ENCODE data around the gene OR2A14.
"Not testable (repeated sequence)": the region's sequence is repeated elsewhere in the genome, so short reads cannot be mapped to it uniquely, and the experiment has no call there.

OR2A14 gene, protein sequence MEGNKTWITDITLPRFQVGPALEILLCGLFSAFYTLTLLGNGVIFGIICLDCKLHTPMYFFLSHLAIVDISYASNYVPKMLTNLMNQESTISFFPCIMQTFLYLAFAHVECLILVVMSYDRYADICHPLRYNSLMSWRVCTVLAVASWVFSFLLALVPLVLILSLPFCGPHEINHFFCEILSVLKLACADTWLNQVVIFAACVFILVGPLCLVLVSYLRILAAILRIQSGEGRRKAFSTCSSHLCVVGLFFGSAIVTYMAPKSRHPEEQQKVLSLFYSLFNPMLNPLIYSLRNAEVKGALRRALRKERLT

DNA sequence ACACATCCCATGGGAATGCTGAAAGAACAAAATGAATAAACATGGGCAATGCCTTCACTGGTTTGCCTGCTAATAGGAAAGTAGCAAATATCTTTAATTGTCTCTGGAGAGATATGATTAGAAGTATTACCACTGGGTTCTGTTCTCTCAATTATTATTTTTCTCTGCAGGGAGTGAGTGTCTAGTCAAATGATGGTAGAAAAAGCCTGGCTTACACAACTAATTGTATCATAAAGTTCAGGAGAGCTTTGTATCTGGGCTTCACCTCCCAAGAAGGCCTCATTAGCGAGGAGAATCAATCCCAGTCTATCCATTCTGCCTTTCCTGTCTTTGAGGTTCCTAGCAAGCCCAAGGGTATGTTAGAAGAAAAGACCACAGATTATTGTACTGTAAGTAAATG is at the start of gene OR2A14:
Gene OR2A14 (plus strand): TSS at position 301 of the 400 bp plus-strand sequence. CDS start 5,937 bp downstream, outside the sequence.
- DNase-seq (ENCODE audit: low read depth, low spot score), result no peak

DNA sequence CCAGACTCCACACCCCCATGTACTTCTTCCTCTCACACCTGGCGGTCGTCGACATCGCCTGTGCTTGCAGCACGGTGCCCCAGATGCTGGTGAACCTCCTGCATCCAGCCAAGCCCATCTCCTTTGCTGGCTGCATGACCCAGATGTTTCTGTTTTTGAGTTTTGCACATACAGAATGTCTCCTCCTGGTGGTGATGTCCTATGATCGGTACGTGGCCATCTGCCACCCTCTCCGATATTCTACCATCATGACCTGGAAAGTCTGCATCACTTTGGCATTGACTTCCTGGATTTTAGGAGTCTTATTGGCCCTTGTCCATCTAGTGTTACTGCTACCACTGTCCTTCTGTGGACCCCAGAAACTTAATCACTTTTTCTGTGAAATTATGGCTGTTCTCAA is 48.6 kb upstream of the OR2A14 start:
- no peak for DNase-seq (ENCODE audit: low read depth, low spot score)

DNA sequence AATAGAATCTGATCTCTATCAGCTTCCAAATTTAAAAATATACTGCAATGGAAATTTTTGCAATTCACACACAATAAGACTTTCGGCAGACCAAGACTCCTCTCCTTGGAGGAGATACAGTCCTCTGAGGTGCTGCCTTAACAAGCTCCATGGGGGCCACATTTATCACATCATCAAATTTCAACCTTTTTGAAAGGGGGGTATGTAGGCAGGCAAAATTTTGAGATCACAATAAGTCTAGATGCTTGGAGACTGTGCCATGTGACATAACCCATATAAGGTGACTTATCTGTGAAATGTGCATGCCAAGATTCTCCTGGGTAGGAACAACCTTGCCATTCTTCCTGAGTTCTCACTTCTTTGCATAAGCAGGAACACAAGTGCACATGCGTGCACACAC is 37.0 kb upstream of the OR2A14 start, which contains the start of gene OR2A12:
Gene OR2A12 (plus strand): TSS at position 301 of the 400 bp plus-strand sequence. CDS start 8,830 bp downstream, outside the sequence.
- no peak for DNase-seq (ENCODE audit: low read depth, low spot score)

DNA sequence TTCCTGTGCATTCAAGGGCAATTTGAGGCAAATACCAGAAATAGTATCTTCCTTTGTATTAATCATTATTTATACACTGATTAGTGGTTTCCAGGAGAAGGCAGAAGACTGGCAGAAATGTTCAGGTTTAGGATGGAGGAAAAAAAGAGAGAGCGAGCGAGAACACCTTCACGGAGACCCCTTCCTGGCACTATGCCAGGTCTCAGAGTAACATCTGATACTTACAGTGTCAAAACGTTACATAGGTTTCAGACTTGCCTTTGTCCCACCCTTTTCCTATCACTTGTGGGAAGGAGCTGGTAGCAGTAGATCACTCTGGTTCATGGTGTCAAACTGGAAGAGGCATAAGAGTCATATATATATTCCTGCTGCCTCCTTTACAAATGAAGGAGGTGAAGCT is 36.2 kb upstream of the OR2A14 start:
- no peak for DNase-seq (ENCODE audit: low read depth, low spot score)

DNA sequence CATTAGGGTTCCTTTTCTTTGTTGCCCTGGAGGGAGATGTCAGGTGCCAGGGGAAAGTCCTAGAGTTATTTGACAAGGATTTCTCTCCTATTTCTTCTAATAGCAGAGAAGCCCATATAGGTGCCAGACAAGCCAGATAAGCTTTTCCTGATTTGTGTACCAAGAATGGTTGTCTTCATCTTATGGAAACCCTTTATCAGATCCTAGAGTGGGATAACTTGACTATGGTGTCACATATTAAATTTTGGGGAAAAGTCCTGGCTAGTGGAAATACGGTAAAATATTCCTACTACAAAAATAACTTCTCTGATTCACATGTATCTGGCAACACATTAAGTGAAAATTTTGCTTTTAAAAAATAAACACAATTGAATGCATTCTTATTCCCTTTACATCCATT is 35.7 kb upstream of the OR2A14 start:
- no peak for DNase-seq (ENCODE audit: low read depth, low spot score)

DNA sequence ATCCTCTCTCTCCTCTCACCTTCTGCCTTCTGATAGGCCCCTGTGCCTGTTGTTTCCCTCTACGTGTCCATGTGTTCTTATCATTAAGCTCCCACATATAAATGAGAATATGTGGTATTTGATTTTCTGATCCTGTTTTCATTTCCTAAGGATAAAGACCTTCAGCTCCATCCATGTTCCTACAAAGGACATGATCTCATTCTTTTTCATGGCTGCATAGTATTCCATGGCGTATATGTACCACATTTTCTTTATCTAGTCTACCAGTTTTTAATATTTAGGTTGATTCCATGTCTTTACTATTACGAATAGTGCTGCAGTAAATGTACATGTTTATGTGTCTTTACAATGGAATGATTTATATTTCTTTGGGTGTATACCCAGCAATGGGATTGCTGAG is 32.3 kb upstream of the OR2A14 start:
- no peak for DNase-seq (ENCODE audit: low read depth, low spot score)

DNA sequence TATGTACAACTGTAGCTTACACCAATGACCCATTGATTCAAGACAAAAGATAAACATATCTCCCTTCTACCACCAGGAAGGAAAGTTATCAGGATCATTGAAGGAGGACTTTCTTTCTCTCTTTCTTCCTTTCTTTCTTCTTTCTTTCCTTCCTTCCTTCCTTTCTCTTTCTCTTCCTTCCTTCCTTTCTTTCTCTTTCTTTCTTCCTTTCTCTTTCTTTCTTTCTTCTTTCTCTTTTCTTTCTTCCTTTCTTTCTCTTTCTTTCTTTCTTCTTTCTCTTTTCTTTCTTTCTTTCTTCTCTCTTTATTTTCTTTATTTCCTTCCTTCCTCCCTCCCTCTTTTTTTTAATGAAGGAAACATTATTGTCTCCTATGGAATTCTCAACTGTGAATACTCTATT is 24.2 kb upstream of the OR2A14 start:
- DNase-seq (ENCODE audit: low read depth, low spot score), result no peak

DNA sequence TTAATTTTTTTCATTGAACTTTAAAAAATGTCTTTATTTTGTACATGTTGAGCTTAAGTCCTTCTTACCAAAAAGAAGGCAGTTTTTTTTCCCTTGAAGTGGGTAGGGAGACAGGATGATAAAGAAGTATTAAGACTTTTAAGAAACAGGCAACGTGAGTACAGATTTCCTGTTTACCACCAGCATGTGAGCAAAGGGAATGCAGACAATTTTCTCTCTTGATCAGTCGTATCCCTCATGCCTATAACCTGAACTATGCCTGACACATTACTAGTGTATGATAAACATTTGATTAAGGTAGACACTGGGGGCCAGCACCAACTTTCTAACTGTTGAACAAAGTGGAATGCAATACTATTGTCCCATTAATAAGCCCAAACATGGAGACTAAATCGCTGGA is 22.4 kb upstream of the OR2A14 start:
- no peak for DNase-seq (ENCODE audit: low read depth, low spot score)

DNA sequence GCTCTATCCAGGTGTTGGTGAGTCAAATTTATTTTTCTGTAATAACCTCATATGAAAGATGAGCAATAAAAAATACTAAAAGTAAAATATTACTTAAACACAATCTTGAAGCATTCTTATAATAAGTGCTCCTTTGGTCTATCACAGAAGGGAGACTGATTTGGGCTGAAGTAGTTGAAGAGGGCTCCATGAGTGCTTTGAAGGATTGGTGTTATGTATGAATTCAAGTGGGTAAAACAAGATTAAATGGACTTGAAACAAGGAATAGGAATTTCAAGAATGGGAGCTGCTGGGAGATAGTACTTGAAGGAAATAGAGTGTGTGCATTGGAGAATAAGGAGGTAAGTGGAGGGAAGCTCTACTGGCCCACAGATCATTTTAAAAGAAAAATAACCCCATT is 20.9 kb upstream of the OR2A14 start:
- DNase-seq (ENCODE audit: low read depth, low spot score), result no peak

DNA sequence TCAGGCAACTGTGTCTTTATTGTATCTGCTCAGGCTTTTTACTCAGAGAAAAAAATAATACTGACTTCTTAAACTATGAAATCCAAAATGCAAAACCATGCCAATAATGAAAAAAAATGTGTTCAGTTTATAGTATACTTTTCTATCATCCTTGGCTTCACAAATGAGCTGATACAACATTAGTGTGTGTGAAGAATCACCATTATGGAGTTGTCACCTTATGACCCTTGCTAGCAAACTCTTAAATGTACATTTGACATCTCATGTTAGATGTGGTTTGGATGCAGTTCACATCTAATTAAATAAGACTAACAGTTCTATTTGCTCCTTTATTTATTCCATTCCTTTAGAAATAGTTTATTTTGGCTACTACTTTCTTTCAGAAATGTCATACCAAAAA is 17.8 kb upstream of the OR2A14 start:
- DNase-seq (ENCODE audit: low read depth, low spot score), result no peak

DNA sequence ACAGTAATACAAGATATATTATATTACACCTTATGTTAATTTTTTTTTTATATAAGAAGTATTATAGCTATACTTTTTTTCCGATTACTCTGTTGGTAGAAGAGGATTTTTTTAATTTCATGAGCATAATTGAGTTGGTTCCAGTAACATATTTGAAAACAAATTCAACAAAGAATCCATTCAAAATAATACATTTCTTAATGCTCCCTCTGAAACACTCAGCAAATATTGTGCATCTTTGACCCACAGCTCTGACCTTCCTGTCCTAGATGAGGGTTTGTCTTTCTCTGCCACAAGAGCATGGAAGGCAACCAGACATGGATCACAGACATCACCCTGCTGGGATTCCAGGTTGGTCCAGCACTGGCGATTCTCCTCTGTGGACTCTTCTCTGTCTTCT is 13.7 kb upstream of the OR2A14 start, which contains the start of gene OR2A2:
Gene OR2A2 (plus strand): TSS at position 301 of the 400 bp plus-strand sequence. CDS start 0 bp downstream, at position 301.
- DNase-seq (ENCODE audit: low read depth, low spot score), result no peak

DNA sequence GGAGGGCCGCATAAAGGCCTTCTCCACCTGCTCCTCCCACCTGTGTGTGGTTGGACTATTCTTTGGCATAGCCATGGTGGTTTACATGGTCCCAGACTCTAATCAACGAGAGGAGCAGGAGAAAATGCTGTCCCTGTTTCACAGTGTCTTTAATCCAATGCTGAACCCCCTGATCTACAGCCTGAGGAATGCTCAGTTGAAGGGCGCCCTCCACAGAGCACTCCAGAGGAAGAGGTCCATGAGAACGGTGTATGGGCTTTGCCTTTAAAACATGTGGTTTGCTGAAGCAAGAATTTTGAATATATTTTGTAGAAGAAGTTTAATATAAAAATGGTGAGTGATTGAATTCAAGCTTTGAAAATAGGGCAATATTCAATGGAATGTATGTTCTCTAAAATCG is 12.7 kb upstream of the OR2A14 start:
- no peak for DNase-seq (ENCODE audit: low read depth, low spot score)

DNA sequence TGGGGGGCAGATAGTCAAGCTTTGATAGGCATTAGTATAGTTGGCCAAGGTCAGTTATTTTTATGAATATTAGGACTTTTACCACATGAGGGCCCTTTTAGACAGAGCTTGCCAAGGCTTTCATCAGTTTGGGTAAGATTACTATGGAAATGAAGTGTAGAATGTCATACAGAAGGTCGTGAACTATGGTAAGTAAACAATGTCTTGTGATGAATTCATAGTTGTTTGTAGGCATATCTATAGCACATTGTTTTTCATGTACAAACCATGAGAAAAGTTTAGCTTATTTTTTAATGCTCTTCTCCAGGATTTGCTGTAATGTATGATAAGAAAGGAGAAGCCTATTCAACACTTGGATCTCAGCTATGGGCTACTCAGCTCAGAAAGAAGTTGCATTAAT is 9.3 kb upstream of the OR2A14 start:
- no peak for DNase-seq (ENCODE audit: low read depth, low spot score)

DNA sequence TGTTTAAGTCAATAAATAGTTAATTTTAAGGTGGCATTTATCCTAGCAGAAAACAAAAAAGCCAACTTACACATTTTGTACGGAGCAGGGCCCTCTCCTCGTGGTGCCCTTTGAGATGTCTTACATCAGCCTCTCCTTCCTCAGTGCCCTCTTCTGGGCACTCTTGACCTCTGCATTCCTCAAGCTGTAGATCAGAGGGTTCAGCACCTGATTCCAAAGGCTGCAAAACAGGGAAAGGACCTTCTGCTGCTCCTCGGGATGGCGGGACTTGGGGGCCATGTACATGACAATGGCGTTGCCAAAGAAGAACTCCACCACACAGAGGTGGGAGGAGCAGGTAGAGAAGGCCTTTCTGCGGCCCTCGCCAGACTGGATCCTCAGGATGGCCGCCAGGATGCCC is 4.6 kb upstream of the OR2A14 start:
- DNase-seq (ENCODE audit: low read depth, low spot score), result no peak

DNA sequence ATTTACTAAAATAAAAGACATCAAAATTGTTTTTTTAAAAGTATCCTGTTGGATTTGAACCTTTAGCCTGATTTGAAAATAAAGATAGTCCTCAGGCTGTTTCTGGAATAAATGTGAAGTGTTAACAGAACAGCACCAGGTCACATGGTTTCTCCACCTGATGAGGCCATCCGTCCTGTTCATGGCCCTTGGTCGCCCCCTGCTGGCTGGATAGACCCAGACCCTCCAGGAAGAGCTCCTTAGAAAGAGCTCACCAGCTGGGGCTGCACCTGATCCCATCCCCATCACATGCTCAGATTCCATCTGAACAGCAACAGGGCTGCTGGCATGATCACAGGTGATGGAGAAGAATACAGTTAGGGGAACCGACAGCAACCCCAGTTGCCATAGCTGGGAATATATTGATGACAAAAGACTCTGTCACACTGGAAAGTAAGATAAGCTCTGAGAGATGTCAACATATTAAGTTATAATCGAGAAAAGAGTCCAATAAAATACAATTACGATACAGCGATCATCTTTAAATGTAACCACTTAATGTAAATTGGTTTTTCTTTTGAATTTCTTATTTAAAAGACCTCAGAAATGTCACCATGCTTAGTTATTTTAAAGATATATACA is 4.8 kb downstream of the OR2A14 start:
- DNase-seq (ENCODE audit: low read depth, low spot score), result peak; percentile 87

DNA sequence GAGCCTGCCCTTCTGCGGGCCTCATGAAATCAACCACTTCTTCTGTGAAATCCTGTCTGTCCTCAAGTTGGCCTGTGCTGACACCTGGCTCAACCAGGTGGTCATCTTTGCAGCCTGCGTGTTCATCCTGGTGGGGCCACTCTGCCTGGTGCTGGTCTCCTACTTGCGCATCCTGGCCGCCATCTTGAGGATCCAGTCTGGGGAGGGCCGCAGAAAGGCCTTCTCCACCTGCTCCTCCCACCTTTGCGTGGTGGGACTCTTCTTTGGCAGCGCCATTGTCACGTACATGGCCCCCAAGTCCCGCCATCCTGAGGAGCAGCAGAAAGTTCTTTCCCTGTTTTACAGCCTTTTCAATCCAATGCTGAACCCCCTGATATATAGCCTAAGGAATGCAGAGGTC is 6.6 kb downstream of the OR2A14 start:
- DNase-seq (ENCODE audit: low read depth, low spot score), result not testable (repeated sequence)

DNA sequence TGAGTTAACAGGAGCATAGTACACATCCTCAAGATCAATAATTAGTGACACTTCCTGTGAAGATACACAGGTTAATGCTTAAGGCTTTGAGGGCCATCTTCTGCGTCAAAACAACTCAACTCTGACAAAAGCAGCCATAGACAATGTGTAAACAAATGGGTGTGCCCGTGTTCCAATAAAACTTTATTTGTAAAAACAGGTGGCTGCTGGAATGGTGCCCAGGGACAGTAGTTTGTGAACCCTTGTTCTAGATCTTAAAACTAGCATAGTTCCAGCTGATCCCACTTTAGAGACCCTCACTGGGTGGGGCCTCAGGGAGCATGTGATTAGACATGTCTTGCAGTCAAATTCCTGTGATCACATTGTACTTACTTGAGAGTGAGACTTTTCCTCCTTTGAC is 7.8 kb downstream of the OR2A14 start:
- no peak for DNase-seq (ENCODE audit: low read depth, low spot score)

DNA sequence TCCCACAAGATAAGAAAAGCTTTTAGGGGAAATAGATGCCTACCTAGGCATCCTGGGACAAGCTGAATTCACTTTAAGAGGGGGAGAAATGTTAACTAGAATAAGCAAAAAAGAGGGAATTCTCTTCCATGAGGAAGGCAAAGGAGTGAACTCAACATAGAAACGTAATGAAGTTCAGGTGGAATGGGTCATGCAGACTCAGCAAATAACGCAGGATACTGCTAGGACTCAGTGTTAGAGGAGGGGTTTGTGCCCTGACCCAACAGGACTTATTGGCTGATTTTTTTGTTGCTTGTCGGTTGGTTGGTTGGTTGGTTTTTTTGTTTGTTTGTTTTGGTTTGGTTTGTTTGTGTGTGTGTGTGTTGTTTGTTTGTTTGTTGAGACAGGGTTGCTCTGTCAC is 9.3 kb downstream of the OR2A14 start:
- DNase-seq (ENCODE audit: low read depth, low spot score), result no peak

DNA sequence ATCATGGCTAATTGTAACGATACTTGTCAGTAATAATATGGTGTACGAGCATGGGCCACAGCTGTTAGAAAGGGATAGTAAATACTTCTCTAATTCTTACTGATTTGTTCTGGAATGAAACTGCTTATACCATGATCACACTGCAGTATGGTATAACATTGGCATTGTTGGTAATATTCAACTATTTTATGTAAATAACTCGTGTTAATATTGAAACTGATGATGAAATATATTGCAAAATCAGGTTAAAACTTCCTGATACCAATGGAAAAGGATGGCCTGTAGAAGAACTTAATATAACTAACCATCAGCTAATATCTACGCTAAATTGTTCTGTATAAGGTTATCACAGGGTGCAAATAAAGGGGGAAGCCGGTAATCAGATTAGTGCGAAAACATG is 10.3 kb downstream of the OR2A14 start:
- no peak for DNase-seq (ENCODE audit: low read depth, low spot score)

DNA sequence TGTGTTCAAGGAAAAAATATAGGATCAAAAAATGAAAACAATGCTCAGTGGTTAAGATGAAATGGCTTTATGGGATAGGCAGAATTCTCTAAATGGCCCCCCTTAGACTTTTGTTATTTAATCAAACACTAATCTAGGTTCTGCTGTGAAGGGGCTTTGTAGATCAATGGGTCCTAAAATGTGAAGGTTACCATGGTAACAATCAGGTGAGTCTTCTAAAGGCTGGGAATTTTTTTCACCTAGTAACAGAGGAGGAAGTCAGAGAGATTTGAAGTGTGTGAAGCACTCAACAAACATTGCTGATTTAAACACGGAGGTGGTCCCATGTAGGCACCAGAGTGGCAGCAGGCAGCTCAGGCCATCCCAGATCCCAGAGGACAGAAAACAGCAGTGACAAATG is 11.1 kb downstream of the OR2A14 start:
- DNase-seq (ENCODE audit: low read depth, low spot score), result no peak

DNA sequence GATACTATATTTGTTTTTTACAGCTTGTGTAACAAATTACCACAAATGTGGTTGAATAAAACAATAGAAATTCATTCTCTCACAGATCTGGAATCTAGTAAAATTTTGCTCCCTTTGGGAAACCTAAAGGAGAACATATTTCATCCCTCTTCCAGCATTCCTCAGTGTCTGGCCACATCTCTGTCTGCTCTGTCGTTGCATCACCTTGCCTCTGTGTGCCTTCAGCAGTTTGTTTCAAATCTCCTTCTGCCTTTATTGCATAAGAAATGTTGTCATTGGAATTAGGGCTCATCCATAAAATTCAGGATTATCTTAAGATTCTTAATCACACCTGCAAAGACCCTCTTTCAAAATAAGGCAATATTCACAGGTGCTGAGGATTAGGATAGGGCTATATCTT is 14.5 kb downstream of the OR2A14 start:
- DNase-seq (ENCODE audit: low read depth, low spot score), result no peak

DNA sequence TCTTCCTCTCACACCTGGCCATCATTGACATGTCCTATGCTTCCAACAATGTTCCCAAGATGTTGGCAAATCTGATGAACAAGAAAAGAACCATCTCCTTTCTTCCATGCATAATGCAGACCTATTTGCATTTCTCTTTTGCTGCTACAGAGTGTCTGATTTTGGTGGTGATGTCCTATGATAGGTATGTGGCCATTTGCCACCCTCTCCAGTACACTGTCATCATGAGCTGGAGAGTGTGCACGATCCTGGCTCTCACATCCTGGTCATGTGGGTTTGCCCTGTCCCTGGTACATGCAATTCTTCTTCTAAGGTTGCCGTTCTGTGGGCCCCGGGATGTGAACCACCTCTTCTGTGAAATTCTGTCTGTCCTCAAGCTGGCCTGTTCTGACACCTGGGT is 19.2 kb downstream of the OR2A14 start:
- no peak for DNase-seq (ENCODE audit: low read depth, low spot score)

DNA sequence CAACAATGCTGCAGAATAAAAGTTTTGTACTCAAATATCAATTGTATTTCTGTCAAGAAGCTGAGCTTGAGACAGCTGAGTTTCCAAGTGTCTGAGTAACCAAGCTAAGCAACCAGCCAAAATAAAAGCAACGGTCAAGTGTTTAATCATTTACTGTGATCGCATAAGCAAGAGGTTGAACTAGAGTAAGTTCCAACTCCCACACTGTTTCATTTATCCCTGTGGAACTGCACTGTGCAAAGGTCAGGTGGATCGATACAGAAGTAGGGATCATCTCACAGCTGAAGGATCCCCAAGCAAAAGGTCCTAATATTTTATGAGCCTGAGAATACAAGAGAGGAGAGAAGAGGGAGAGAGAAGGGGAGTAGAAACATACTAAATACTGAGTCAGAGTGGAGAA is 21.4 kb downstream of the OR2A14 start:
- DNase-seq (ENCODE audit: low read depth, low spot score), result no peak
